Adipocyte (in vitro differentiated cells): ENCODE results near the gene ATP8B3.
"Not testable (repeated sequence)": the region's sequence is repeated elsewhere in the genome, so short reads cannot be mapped to it uniquely, and the experiment has no call there.

Source experiments
- DNase-seq: peaks from one replicate; pipeline ENCODE4 v3.0.0-alpha.2; 2015; ENCODE audit warnings: low read depth
- H3K27me3 ChIP-seq: replicated peaks from 2 replicates; pipeline ENCODE4 v1.7.0; 2013; ENCODE audit warnings: mild to moderate bottlenecking, low read length, moderate library complexity; ENCODE audit not compliant: control insufficient read depth, insufficient read depth
- H3K36me3 ChIP-seq: 2 replicates; pipeline ENCODE4 v1.7.0; 2013; ENCODE audit warnings: low read length, mild to moderate bottlenecking, moderate library complexity; ENCODE audit not compliant: control insufficient read depth, insufficient read depth, severe bottlenecking
- H3K4me1 ChIP-seq: 2 replicates; pipeline ENCODE4 v1.7.0; 2013; ENCODE audit warnings: mild to moderate bottlenecking, low read length, moderate library complexity; ENCODE audit not compliant: control insufficient read depth, insufficient read depth
- H3K4me3 ChIP-seq: 2 replicates; pipeline ENCODE4 v1.7.0; 2013; ENCODE audit warnings: mild to moderate bottlenecking, low read length, moderate library complexity
- H3K9ac ChIP-seq: 2 replicates; pipeline ENCODE4 v1.7.0; 2013; ENCODE audit warnings: mild to moderate bottlenecking, low read length, moderate library complexity
- H3K9me3 ChIP-seq: 2 replicates; pipeline ENCODE4 v1.7.0; 2013; ENCODE audit warnings: mild to moderate bottlenecking, low read length, moderate library complexity; ENCODE audit not compliant: control insufficient read depth

Gene ATP8B3

DNA sequence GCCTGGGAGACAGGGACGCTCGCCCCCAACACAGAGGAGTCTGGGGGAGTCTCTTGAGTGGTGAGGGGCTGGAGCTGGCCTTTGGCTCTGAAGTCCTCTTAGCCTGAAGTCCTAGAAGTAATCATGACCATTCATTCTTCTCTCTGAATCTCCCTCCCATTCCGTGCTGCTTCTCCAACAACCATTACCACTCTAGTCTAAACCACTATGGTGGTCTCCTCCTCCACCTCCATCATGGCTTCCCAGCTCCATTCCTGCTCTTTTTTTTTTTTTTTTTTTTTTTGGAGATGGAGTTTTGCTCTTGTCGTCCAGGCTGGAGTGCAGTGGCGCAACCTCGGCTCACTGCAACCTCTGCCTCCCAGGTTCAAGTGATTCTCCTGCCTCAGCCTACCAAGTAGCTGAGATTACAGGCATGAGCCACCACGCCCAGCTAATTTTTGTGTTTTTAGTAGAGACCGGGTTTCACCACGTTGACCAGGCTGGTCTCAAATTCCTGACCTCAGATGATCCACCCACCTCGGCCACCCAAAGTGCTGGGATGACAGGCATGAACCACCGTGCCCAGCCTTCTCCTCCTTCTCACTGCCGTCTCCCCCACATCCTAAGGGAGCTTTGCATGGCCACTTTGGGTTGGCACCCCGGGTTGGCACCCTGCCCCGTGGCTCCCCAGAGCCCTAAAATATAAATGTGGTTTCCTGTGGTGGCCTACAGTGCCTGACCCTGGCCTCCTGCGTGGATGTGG is 51.1 kb downstream of the ATP8B3 start:
- not testable (repeated sequence) for DNase-seq

DNA sequence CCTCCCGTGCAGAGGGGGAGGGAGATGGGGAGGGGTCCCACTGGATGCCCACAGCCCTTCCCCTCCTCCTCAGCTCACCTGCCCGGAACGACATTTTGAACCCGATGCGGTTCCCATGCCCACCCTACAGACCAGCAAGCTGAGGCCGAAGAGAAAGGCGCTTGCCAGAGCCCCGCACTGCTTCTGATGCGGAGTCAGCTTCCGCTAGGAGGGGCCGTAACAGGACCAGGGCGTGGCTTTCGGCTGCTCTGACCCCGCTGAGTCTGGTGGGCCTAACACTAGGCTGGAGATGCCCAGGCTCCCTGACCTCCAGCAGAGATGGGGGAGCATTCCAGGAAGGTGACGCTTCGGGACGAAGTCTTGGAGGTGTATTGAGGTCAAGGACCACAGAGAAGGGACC is 52.1 kb downstream of the ATP8B3 start:
- no peak for DNase-seq
- H3K4me3 ChIP-seq = no peak overlapping the region
- no peaks in the 10 kb centered on the region for H3K9me3 ChIP-seq
- no peaks in the 10 kb centered on the region for H3K4me1 ChIP-seq
- no peak overlapping the region for H3K9ac ChIP-seq
- H3K36me3 ChIP-seq = no peaks in the 10 kb centered on the region
- peaks cover 76% of the 10 kb centered on the region for H3K27me3 ChIP-seq

More for the DNA sequence above, 51.1 kb downstream of the ATP8B3 start:
- not testable (repeated sequence) for H3K9me3 ChIP-seq, H3K4me1 ChIP-seq, H3K4me3 ChIP-seq, H3K9ac ChIP-seq, H3K36me3 ChIP-seq
- H3K27me3 ChIP-seq = peaks cover 78% of the 10 kb centered on the region

DNA sequence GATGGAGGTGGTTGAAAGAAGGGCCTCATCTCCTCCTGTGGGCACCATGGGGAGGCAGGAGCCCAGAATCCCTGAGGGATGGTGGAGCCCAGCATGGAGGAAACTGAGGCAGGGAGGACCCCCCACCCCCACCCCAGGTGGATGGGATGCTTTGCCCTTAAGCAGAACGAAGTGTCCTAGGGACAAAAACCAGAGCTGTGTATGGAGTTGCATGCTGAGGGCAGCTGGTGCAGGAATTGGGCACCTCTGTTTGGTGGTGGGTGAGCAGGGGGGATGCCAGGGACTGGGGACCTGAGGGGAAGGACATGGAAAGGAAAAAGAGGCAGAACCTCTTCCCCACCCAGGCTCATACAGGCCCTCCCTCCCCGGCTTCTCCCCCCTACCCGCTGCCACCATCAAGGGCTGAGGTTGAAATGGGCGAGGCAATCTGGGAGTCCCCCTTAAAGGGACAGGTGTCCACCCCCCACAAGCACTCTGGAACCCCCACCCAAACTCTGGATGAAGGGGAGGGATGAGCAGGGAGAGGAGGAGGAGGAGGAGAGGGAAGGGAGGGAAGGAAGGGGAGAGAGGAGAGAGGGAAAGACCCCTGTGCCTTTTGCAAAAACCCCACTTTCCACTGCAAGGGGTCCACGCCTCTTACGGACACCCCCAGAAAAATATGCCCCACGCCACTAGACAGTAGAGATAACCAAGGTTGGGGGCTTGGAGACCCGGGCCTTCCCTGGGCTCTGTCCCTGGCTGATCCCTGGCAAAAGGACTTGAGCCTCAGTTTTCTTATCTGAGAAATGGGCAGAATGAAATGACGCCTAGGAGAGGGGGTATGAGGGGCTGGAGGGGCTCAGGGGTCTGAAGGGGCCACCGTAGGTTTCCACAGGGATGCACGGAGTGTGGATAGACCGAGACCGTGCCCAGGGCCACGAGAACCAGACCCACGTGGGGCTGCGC is 52.8 kb downstream of the ATP8B3 start:
- DNase-seq = no peak
- Histone ChIP-seq H3K9ac (no peak overlapping the region), H3K4me3 (no peak overlapping the region), H3K9me3 (no peaks in the 10 kb centered on the region), H3K36me3 (no peaks in the 10 kb centered on the region), H3K27me3 (peaks cover 70% of the 10 kb centered on the region), H3K4me1 (no peaks in the 10 kb centered on the region)

DNA sequence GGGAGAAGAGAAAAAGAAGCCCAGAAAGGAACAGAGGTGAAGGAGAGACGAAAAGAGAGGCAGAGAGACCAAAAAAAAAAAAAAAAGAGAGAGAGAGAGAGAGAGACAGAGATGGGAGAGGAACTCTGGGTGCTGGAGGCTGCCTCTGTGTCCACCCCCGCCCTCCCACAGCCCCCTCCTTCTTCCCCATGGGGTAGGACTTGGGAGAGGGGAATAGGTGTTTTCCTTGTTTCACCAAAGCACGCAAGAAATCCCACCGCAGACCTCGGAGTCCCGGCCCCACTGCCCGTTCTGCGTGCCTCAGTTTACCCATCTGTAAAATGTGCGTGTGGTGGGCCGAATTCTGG is 53.9 kb downstream of the ATP8B3 start:
- Histone ChIP-seq H3K9me3 (no peaks in the 10 kb centered on the region), H3K4me1 (no peaks in the 10 kb centered on the region), H3K9ac (no peak overlapping the region), H3K27me3 (peaks cover 61% of the 10 kb centered on the region), H3K4me3 (no peak overlapping the region), H3K36me3 (no peaks in the 10 kb centered on the region)
- DNase-seq = no peak

DNA sequence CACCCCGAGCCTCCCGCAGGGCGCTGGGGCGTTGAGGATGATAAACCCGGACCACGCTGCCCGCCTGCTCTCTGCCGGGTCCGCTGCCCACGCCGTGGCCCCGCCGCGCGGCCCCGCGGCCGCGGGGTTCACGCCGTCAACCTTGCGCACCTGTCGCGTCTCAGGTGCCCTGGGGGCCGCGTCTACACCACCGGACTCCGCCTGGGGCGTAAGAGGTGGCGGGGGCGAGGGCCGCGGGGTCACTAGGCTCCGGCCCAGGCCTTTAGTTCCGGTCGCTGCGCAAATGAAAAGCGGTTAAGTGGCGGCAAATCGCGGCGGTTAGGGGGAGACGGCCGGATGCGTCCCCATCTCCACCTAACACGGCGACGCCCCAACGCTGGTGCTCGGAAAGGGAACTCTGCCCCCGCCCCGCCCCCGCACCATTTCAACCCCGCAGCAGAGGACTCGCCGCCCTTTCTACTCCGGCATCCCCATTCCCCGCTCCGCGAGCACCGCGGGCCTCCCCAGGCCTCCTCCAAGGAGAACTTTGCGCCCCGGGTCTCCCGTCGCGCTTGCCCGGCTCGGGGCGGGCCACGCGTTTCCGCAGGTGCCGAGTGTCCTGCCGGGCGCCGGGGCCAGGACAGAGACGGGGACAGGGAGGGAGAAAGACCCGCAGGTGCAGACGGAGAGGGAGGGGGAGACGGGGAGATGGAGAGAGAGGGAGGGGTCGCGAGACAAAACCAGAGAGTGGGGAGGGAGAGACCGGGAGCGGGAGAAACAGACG is 54.4 kb downstream of the ATP8B3 start:
- Histone ChIP-seq H3K27me3 (peaks cover 58% of the 10 kb centered on the region), H3K9me3 (no peaks in the 10 kb centered on the region), H3K4me3 (no peak overlapping the region), H3K4me1 (no peaks in the 10 kb centered on the region), H3K36me3 (no peaks in the 10 kb centered on the region), H3K9ac (no peak overlapping the region)
- DNase-seq = no peak

DNA sequence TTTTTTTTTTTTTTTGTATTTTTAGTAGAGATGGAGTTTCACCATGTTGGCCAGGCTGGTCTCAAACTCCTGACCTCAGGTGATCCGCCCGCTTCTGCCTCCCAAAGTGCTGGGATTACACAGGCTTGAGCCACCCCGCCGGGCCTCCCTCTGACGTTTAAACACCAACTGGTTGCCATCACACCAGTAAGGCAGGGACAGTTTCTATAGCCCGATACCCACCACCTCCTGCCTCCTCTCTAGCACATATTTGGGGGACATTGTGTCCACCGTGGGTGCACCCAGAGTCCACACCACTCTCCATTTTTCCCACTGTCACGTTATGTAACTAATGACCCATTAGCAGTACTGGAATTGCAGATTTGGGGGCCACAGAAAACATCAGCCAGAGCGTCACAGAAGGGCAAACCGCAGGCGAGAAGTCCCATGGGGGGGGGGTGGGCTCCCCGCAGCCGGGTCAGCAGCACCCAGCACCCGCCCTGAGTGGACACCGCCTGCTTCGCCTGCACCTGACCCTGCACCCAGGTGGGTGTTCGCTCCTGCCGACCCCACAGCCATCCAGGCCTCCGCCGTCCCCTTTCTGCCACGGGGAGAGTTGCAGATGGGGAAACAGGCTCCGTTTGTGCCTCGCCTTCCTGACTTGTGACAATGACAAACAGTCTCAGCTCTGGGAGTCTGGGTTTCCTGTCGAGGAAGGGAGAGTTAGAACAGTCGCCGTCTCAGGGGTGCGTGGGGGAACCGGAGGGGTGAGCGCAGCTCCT is 55.2 kb downstream of the ATP8B3 start:
- no peak overlapping the region for H3K9ac ChIP-seq
- no peaks in the 10 kb centered on the region for H3K4me1 ChIP-seq
- H3K9me3 ChIP-seq = no peaks in the 10 kb centered on the region
- no peak for DNase-seq
- no peaks in the 10 kb centered on the region for H3K36me3 ChIP-seq
- no peak overlapping the region for H3K4me3 ChIP-seq
- H3K27me3 ChIP-seq = peaks cover 55% of the 10 kb centered on the region

DNA sequence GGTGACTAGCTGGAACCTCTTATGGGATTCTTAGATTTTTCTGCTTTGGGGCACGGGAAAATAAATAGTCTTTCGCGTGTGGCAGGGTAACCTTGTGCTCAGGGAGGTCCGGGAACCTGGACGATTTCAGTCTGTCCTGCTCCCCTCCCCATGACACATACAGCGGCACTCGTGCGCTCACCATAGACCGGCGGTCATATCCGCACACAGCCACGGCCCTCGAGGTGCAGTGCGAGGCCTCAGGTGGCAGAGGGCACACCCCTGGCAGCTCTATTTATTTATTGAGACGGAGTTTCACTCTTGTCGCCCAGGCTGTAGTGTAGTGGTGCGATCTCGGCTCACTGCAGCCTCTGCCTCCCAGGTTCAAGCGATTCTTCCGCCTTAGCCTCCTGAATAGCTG is 55.8 kb downstream of the ATP8B3 start:
- no peak overlapping the region for H3K4me3 ChIP-seq
- H3K9me3 ChIP-seq = no peaks in the 10 kb centered on the region
- H3K36me3 ChIP-seq = no peaks in the 10 kb centered on the region
- no peak overlapping the region for H3K9ac ChIP-seq
- no peak for DNase-seq
- H3K4me1 ChIP-seq = no peaks in the 10 kb centered on the region
- H3K27me3 ChIP-seq = peaks cover 55% of the 10 kb centered on the region

DNA sequence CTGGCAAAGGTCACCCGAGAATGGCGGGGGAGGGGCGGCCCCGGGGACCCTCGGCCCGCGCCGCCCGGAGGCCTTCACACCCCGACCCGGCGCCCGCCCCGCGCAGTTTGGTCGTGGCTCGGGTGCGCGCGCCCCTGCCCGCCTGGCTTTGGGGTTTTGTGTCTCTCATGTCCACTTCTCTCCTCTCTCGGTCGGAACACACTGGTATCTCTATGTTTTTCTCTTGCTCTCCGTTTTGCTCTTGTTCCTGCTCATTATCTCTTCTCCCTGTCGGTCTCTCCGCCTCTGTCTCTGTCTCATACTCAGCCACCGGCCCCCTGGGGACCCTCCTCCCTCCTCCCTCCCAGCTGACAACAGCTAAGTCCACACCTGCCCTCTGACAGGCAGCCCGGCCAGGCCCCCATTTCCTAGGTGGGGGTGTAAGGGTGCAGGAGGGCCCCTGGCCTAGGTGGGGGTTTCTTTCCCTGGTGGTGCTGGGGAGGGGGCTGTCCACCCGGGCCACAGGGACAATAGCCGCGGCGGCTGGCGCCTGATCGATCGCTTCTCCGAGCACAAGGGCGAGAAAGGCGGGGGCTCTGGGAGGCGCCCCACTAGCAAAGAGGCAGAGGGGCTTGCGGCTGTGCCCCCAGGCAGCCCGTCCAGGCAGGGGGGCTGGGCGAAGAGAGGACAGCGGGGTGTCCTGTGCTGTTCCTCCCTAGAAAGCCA is 56.5 kb downstream of the ATP8B3 start:
- Histone ChIP-seq H3K4me1 (no peaks in the 10 kb centered on the region), H3K4me3 (no peak overlapping the region), H3K36me3 (no peaks in the 10 kb centered on the region)

DNA sequence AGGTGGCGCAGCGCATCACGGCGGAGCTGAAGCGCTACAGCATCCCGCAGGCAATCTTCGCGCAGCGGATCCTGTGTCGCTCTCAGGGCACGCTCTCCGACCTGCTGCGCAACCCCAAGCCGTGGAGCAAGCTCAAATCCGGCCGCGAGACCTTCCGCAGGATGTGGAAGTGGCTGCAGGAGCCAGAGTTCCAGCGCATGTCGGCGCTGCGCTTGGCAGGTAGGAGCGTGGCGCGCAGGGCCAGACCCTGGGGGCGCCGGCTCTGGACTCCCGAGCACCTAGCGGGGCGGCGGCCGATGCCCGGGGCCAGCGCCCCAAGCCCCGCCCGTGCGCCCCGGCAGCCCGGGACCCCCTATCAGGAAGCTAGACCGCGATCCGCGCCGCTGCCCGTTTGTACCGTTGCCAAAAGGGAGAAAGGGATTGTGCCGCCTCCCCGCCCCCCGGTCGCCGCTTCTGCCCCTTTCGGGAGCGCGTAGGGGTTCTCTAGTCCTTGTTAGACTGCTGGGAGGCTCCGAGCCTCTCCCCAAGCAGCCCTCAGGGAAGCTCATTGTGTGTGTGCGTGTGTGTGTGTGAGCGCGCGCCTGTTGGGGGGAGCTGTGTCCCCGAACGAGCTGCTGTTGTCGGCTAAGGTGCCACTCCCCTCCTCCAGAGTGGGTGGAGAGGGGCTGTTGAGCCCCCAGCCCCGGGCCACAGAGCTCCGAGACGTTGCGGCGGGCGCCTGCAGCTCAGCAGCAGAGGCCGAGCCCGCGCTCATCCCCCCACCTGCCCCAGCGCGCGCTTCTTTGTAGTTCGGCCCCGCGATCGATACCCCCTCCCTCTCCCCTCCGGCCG is 57.2 kb downstream of the ATP8B3 start:
- Histone ChIP-seq H3K36me3 (no peaks in the 10 kb centered on the region), H3K4me3 (no peak overlapping the region), H3K9me3 (no peaks in the 10 kb centered on the region), H3K27me3 (peaks cover 56% of the 10 kb centered on the region), H3K9ac (no peak overlapping the region), H3K4me1 (no peaks in the 10 kb centered on the region)
- DNase-seq = no peak

More for the DNA sequence above, 56.5 kb downstream of the ATP8B3 start:
- H3K9me3 ChIP-seq = no peaks in the 10 kb centered on the region
- no peak for DNase-seq
- peaks cover 57% of the 10 kb centered on the region for H3K27me3 ChIP-seq
- H3K9ac ChIP-seq = no peak overlapping the region
